Cortex of kidney (tissue), 1 donor: ENCODE results near the gene SLC6A7.
"Not testable (repeated sequence)": the region's sequence is repeated elsewhere in the genome, so short reads cannot be mapped to it uniquely, and the experiment has no call there.

Source experiments
- DNase-seq: peaks from one replicate; lab custom pipeline; 2025; lab: John Stamatoyannopoulos, UW

SLC6A7 gene

GRCh38 chr5:150243590-150243989, 53.7 kb downstream of the SLC6A7 start:
- DNase-seq, result no peak

- no peak for DNase-seq
Measured at GRCh38 chr5:150244209-150244608, 54.3 kb downstream of the SLC6A7 start.

GRCh38 chr5:150245111-150245789, 55.4 kb downstream of the SLC6A7 start:
- DNase-seq, result no peak

GRCh38 chr5:150245808-150246207, 55.9 kb downstream of the SLC6A7 start:
- no peak for DNase-seq

DNA sequence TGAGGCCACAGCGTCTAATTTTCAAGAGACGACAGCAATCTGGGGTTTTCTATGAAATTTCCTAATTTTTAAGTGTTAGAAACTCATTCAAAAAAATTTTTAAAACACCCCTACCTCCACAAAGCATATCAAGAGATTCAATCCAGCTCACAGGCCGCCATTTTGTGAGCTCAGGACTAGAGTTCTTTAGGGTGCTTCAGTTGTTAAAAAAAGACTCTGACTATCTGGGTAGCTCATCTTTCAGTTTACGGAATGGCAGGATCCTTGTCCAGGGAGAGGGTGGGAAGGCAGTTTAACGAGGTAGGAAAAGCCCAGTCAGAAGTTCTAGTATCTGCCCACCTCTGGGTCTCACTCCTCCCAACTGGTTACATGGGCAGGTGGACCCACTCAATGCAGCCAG, 56.6 kb downstream of the SLC6A7 start:
- no peak for DNase-seq

DNA sequence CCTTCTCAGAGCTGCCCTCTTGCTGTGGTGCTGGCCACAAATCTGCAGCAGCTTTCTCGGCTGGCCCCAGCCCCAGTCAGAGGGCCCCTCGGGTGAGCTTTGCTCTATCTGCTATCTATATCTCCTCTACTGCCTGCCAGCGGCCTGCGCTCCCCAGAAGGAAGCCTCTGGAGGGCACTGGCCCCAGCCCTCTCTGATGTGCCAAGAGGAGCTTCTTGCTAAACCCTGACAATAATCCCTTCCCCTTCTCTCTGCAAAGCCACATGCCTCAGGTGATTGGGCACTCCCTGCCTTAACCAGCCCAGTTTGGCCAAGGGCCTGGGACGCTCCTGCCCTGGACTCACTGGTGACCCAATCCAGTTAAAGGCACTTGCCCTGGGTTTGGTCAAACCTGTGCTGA, 57.0 kb downstream of the SLC6A7 start:
- no peak for DNase-seq

- no peak for DNase-seq
Measured at GRCh38 chr5:150247726-150248125, 57.9 kb downstream of the SLC6A7 start.

DNA sequence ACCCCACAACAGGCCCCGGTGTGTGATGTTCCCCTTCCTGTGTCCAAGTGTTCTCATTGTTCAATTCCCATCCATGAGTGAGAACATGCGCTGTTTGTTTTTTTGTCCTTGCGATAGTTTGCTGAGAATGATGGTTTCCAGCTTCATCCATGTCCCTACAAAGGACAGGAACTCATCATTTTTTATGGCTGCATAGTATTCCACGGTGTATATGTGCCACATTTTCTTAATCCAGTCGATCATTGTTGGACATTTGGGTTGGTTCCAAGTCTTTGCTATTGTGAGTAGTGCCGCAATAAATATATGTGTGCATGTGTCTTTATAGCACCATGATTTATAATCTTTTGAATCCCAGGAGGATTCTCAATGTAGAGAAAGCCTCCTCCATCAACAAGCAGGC, 58.6 kb downstream of the SLC6A7 start:
- not testable (repeated sequence) for DNase-seq

- no peak for DNase-seq
Measured at GRCh38 chr5:150248946-150249345, 59.1 kb downstream of the SLC6A7 start.

DNA sequence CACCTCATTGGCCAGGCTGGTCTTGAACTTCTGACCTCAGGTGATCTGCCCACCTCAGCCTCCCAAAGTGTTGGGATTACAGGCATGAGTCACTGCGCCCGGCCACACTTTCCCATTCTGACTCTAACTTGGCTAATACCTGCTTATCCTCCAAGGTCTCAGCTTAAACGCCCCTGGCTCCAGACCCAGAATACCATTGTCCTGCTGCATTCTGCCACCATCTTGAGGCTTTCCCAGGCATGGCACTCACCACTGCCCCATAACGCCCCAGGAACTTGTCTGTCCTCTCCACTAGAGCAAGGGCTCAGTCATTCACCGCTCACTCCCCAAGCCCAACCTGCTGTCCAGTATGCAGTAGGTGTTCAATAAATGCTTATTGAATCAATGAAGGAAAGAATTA, 59.9 kb downstream of the SLC6A7 start:
- DNase-seq, result no peak

GRCh38 chr5:150251504-150251903, 61.6 kb downstream of the SLC6A7 start:
- no peak for DNase-seq

- DNase-seq, result no peak
Measured at GRCh38 chr5:150252489-150252888, 62.6 kb downstream of the SLC6A7 start.

- DNase-seq, result no peak
Measured at GRCh38 chr5:150253416-150254208, 63.8 kb downstream of the SLC6A7 start.

DNA sequence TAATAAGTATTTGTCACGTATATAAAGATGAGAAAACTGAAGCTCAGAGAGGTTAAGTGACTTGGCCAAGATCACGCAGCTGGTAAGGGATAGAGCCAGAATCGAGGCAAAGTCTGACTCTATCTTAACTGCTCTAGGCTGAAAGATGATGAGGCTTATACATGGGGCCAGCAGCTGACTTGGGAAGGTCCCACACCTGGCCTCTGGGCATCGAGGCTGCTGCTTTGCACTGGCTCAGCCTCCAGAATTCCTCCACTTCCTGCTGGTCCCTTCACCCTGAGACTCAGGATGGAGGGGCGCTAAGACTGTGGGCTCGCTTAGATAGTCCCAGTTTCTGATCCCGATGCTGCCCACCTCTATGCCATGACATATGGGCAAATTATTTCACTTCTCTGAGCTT, 64.5 kb downstream of the SLC6A7 start:
- DNase-seq, result no peak

DNA sequence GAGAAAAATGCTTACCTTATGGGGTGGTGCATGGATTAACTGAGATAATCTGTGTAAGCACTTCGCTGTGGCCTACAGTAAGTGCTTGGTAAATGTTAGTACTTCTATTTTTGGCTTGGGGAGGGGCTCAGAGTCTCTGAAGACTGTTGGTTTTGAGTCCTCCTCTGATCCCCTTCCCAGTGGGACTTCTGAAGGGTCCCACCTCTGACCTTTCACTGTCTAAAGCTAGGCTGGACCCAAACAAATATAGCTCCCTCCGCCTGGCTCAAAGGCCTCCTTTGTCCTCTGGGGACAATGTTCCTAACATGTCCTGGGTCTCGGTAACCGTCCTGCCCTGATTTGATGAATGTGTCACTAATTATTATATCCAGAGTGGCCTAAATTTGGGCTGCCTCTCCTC, 64.9 kb downstream of the SLC6A7 start:
- DNase-seq, result no peak

- DNase-seq, result no peak
Measured at GRCh38 chr5:150255659-150256409, 66.0 kb downstream of the SLC6A7 start.

GRCh38 chr5:150256410-150257064, 66.7 kb downstream of the SLC6A7 start:
- no peak for DNase-seq

GRCh38 chr5:150257424-150257823, 67.6 kb downstream of the SLC6A7 start:
- DNase-seq, result no peak

- no peak for DNase-seq
Measured at GRCh38 chr5:150258130-150258529, 68.3 kb downstream of the SLC6A7 start.
